Right renal cortex interstitium (tissue), 3 donors: ENCODE data around the gene MPZL1. TPM values are rescaled to one million over a fixed set of nuclear protein-coding genes. Genes with fewer than 3 reads are reported as not detected.

Experiments used
- DNase-seq, 3 donors: peaks; one replicate each; pipeline ENCODE4 v3.0.0-alpha.2; 2013; ENCODE audit warnings: low read depth in 3 of 3, low spot score in 2 of 3
- polyA plus RNA-seq, 3 donors: library from polyadenylated mRNA; unstranded; fragments of 120-200 nt; gene quantifications; one replicate each; pipeline ENCODE4 v1.2.1, GENCODE V29; 2013; ENCODE audit not compliant: insufficient read length in 3 of 3

MPZL1 gene
- polyA plus RNA-seq, 3 donors, result 122 to 129 (median 124) TPM

- no peak for DNase-seq
These were observed 27.1 kb upstream of the MPZL1 start for GRCh38 chr1:167694691-167695090.

GRCh38 chr1:167695147-167695546, 26.6 kb upstream of the MPZL1 start:
- no peak for DNase-seq

- DNase-seq, result no peak
These were observed 25.8 kb upstream of the MPZL1 start for GRCh38 chr1:167695756-167696561.

- DNase-seq, result no peak
These were observed 24.1 kb upstream of the MPZL1 start for GRCh38 chr1:167697667-167698141.

- DNase-seq, result no peak
These were observed 23.5 kb upstream of the MPZL1 start for GRCh38 chr1:167698313-167698712.

GRCh38 chr1:167701510-167701909, 20.3 kb upstream of the MPZL1 start:
- DNase-seq, result no peak

- no peak for DNase-seq
These were observed 18.2 kb upstream of the MPZL1 start for GRCh38 chr1:167703557-167703956.

- DNase-seq, result no peak
These were observed 17.1 kb upstream of the MPZL1 start for GRCh38 chr1:167704715-167705114.

- no peak for DNase-seq
These were observed 16.5 kb upstream of the MPZL1 start for GRCh38 chr1:167705250-167705649.

GRCh38 chr1:167706363-167706762, 15.4 kb upstream of the MPZL1 start:
- DNase-seq, result no peak

- DNase-seq, result no peak
These were observed 14.6 kb upstream of the MPZL1 start for GRCh38 chr1:167706931-167707877.

GRCh38 chr1:167707942-167708341, 13.8 kb upstream of the MPZL1 start:
- DNase-seq, result no peak

GRCh38 chr1:167708940-167709389, 12.8 kb upstream of the MPZL1 start:
- DNase-seq, result no peak

GRCh38 chr1:167710836-167711235, 10.9 kb upstream of the MPZL1 start:
- no peak for DNase-seq

- no peak for DNase-seq
These were observed 10.0 kb upstream of the MPZL1 start for GRCh38 chr1:167711797-167712196.

GRCh38 chr1:167713330-167714081, 8.3 kb upstream of the MPZL1 start:
- no peak for DNase-seq

GRCh38 chr1:167714098-167714438, 7.7 kb upstream of the MPZL1 start:
- no peak for DNase-seq

- peak in 2 of 3 donors; percentile 81 to 85 for DNase-seq
These were observed 7.2 kb upstream of the MPZL1 start for GRCh38 chr1:167714439-167715156.

GRCh38 chr1:167715157-167715999, 6.4 kb upstream of the MPZL1 start:
- peak; percentile 77 to 89 (median 81) for DNase-seq
